Dendritic cell treated with granulocyte-macrophage colony-stimulating factor and Interleukin-4, amounts not matched to agents 40 ng/mL and 50 ng/mL, for 4 days (primary cell): Measurements from ENCODE around the gene SMARCA4.
"Not testable (repeated sequence)": the region's sequence is repeated elsewhere in the genome, so short reads cannot be mapped to it uniquely, and the experiment has no call there.

Experiments used
- H3K27ac Mint-ChIP-seq: one replicate; pipeline ENCODE4 v1.8.0; 2022; ENCODE audit warnings: mild to moderate bottlenecking, mixed read lengths
- H3K27me3 Mint-ChIP-seq: one replicate; pipeline ENCODE4 v1.8.0; 2022; ENCODE audit warnings: mild to moderate bottlenecking, mixed read lengths
- H3K36me3 Mint-ChIP-seq: one replicate; pipeline ENCODE4 v1.8.0; 2022; ENCODE audit warnings: low read depth, mixed read lengths
- H3K4me1 Mint-ChIP-seq: one replicate; pipeline ENCODE4 v1.8.0; 2022; ENCODE audit warnings: low read depth, mixed read lengths
- H3K4me3 Mint-ChIP-seq: one replicate; pipeline ENCODE4 v1.8.0; 2022; ENCODE audit warnings: mild to moderate bottlenecking, moderate library complexity, mixed read lengths
- H3K9me3 Mint-ChIP-seq: one replicate; pipeline ENCODE4 v1.8.0; 2022; ENCODE audit warnings: mixed read lengths
- intact Hi-C: fragments of 100-400 bp; cut with micrococcal nuclease; formaldehyde crosslinking; loops from one replicate; pipeline ENCODE4 v1.15.0; 2022

The SMARCA4 gene

DNA sequence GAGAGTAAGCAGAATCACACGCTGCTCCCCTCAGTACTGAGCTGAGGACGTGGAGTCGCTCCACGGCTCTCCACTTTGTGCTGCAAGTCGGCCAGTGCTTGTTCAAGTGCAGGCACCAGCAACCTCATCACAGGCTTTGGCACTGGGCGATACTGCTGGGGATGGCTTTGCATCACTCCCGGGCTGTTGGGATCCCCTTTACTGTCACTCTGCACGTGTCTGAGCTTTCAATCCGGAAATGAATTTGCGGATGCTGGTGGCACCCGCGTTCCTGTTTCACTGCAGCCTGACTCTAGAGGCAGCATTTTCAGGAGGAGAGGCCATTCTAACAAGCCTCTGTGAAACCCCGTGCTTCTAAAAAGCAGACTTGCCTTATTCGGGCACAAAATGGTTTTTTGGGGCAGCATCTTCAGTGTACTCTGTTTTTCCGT is 19.1 kb downstream of the SMARCA4 start:
- Mint-ChIP-seq H3K4me3 (no peak overlapping the region), H3K27ac (no peak overlapping the region), H3K9me3 (no peaks in the 10 kb centered on the region), H3K27me3 (no peaks in the 10 kb centered on the region), H3K36me3 (peaks cover 35% of the 10 kb centered on the region), H3K4me1 (peaks cover 33% of the 10 kb centered on the region)
- intact Hi-C loops = no loop called here

DNA sequence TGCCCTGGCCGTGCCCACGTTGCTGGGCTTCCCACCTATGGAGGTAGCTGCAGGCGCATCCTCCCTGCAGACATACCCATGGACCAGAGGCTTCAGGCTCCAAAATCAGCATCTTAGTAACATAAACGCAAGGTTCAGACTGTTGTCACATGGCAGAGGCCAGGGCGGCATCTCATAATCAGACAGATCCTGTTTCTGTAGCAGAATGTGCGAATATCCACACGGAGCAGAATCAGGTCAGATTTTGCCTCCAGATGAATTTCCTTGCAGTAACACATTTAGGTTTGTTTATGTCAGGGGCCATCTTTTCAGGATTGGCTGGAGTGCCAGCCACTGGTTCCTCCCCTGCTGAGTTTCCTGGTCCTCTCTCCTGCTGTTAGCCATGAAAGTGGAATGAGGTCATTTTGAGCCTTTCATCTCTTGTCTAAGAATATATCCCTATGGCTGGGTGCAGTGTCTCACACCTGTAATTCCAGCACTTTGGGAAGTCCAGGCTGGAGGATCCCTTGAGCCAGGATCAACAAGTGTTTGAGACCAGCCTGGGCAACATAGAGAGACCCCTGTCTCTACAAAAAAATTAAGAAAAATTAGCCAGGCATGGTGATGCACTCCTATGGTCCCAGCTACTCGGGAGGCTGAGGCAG is 20.5 kb downstream of the SMARCA4 start:
- no peaks in the 10 kb centered on the region for H3K27me3 Mint-ChIP-seq
- H3K4me3 Mint-ChIP-seq = no peak overlapping the region
- intact Hi-C loops = no loop called here
- no peaks in the 10 kb centered on the region for H3K9me3 Mint-ChIP-seq
- H3K27ac Mint-ChIP-seq = no peak overlapping the region
- H3K36me3 Mint-ChIP-seq = peaks cover 49% of the 10 kb centered on the region
- peaks cover 20% of the 10 kb centered on the region for H3K4me1 Mint-ChIP-seq

DNA sequence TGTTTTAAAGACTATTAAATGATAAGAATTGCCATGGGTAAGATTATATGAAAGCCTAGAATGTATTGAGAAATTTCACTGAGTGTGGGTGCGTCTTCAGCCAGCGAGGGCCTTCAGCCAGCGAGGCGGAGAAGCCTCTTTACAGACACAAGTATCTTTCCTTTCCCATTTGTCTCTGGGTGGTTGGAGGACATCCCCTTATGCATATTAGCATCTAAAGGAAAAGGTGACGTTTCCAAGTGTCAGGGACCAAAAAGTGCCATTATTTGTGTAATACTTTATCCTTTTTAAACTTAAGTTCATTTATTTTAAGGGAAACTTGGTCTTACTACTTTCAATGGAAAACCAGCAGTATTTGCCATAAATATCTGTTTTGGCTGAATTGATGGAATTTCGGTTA is 22.2 kb downstream of the SMARCA4 start:
- intact Hi-C loops = no loop called here
- no peak overlapping the region for H3K27ac Mint-ChIP-seq
- no peak overlapping the region for H3K4me3 Mint-ChIP-seq
- H3K9me3 Mint-ChIP-seq = no peaks in the 10 kb centered on the region
- H3K27me3 Mint-ChIP-seq = no peaks in the 10 kb centered on the region
- peaks cover 10% of the 10 kb centered on the region for H3K4me1 Mint-ChIP-seq
- peaks cover 66% of the 10 kb centered on the region for H3K36me3 Mint-ChIP-seq

DNA sequence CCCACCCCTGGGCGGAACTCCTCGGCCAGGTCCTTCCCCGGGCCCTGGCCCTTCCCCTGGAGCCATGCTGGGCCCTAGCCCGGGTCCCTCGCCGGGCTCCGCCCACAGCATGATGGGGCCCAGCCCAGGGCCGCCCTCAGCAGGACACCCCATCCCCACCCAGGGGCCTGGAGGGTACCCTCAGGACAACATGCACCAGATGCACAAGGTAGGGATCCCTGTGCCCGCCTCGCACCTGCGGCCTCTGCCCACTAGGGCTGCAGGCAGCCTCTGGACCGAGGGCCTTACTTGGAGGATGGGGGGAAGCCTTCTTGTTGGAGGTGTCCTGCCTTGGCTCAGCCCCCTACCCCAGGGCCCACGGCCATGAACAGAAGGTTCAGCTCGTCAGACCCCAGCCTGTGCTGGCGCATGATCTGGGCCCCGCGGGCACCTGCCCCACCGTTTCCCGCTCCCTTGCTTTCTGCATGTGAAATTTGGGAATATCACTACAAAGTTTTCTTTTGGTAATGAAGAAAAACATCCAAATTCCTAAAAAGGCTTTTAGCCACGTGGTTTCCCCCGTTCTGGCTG is 23.4 kb downstream of the SMARCA4 start:
- no peak overlapping the region for H3K27ac Mint-ChIP-seq
- peaks cover 78% of the 10 kb centered on the region for H3K36me3 Mint-ChIP-seq
- no peaks in the 10 kb centered on the region for H3K9me3 Mint-ChIP-seq

DNA sequence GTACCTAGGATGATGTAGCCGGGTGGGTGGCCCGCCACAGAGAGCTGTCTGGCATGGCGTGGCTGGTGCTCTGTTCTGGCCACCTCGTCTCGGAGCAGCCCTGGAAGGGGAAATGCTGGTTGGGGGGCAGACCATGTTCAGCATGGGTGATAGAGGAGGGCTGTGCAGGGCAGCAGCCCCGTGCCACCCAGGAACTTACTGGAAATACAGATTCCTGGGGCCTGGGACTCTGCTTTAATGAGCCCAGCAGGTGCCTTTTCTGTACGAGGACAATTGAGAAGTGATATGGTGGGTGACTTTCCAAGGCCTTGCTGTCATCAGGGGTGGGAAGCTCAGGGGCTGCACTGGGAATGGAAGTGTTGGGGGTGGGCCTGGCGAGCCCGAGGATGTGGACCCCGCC is 24.7 kb downstream of the SMARCA4 start:
- Mint-ChIP-seq H3K4me1 (no peaks in the 10 kb centered on the region), H3K27me3 (no peaks in the 10 kb centered on the region), H3K27ac (no peak overlapping the region), H3K9me3 (no peaks in the 10 kb centered on the region), H3K36me3 (peaks cover 90% of the 10 kb centered on the region), H3K4me3 (no peak overlapping the region)
- intact Hi-C loops = no loop called here

More for the DNA sequence above, 23.4 kb downstream of the SMARCA4 start:
- Mint-ChIP-seq H3K4me1 (peaks cover 9% of the 10 kb centered on the region), H3K27me3 (no peaks in the 10 kb centered on the region), H3K4me3 (no peak overlapping the region)
- intact Hi-C loops = no loop called here

DNA sequence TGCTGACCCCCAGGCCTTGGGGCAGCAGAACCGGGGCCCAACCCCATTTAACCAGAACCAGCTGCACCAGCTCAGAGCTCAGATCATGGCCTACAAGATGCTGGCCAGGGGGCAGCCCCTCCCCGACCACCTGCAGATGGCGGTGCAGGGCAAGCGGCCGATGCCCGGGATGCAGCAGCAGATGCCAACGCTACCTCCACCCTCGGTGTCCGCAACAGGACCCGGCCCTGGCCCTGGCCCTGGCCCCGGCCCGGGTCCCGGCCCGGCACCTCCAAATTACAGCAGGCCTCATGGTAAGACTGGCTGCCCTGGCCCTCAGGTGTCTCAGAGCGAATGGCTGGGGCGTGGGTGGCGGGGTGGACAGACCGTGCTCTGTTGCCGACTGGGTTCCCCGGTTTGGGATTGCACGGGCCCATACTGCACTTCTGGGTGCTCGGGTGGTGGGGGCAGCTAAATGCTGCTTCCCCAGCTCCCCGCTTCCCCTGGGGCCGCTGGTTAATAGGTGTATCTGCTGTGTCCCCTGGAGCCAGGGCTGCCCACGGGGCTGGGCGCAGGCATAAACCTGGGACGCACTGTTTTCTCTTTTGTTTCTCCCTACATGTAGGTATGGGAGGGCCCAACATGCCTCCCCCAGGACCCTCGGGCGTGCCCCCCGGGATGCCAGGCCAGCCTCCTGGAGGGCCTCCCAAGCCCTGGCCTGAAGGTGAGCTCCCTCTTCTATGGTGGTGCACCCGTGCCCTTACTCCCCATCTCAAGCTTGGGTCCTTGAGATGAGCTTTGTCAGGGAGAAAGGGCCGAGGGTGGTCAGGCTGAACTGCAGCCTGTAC is 25.7 kb downstream of the SMARCA4 start:
- Mint-ChIP-seq H3K36me3 (peaks cover 94% of the 10 kb centered on the region), H3K27ac (no peak overlapping the region), H3K4me1 (no peaks in the 10 kb centered on the region), H3K9me3 (no peaks in the 10 kb centered on the region), H3K4me3 (no peak overlapping the region), H3K27me3 (no peaks in the 10 kb centered on the region)
- intact Hi-C loops = no loop called here

DNA sequence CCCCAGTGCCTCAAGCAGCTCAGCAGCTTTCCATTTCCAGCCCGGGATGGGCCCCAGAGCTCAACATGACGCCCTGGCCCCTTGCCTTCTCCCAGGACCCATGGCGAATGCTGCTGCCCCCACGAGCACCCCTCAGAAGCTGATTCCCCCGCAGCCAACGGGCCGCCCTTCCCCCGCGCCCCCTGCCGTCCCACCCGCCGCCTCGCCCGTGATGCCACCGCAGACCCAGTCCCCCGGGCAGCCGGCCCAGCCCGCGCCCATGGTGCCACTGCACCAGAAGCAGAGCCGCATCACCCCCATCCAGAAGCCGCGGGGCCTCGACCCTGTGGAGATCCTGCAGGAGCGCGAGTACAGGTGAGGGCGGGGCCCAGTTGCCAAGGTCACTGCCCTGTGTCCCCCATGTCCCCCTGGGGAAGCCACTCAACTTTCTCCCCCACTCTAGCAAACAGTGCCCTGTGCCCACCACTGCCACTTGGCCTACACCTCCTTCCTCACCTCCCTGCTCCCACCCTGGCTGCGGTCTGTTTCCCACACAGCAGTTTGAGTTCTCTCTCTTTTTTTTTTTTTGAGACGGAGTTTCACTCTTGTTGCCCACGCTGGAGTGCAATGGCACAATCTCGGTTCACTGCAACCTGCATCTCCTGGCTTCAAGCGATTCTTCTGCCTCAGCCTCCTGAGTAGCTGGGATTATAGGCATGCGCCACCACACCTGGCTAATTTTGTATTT is 26.9 kb downstream of the SMARCA4 start:
- no peak overlapping the region for H3K27ac Mint-ChIP-seq
- no peaks in the 10 kb centered on the region for H3K9me3 Mint-ChIP-seq
- H3K36me3 Mint-ChIP-seq = peaks cover 98% of the 10 kb centered on the region
- no peak overlapping the region for H3K4me3 Mint-ChIP-seq
- H3K27me3 Mint-ChIP-seq = no peaks in the 10 kb centered on the region
- intact Hi-C loops = no loop called here
- H3K4me1 Mint-ChIP-seq = no peaks in the 10 kb centered on the region

DNA sequence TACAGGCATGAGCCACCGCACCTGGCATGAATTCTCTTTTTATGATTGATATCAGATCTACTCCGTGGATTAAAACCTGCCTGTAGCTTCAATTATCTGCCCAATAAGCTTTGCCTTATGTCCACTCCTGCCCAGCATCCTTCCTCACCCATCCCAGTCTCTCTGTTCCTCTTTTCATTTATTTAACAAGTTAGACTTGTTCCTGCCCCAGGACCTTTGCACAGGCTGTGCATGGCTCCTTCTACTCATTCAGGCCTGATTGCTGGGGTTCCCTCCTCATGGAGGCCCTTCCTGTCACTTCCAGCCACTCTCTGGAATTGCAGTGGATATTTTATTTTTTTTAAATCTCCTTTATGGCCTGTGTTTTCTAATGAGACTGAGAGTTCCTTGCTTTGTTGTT is 27.6 kb downstream of the SMARCA4 start:
- Mint-ChIP-seq H3K27ac (no peak overlapping the region), H3K4me1 (no peaks in the 10 kb centered on the region)

DNA sequence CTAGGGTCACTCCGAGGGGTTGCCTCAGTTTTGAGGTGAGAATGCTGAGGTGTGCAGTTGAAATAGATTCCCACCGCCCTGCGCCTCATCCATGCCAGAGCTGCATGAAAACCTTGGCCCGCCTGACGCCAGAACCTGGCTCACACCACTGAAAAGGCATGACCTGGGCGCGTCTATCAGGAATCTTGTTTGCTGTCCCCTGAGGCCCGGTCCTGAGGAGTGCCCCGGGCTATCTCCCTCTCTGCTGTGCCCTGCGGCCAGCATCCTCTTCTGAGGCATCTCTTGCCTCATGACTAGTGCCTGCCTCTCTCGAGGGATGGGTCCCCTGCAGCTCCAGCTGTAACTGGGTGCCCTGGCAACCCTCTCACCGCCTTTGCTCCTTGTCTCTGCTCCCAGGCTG is 28.1 kb downstream of the SMARCA4 start:
- Mint-ChIP-seq H3K27me3 (no peaks in the 10 kb centered on the region), H3K4me3 (no peak overlapping the region), H3K36me3 (peaks cover 98% of the 10 kb centered on the region), H3K27ac (no peak overlapping the region), H3K4me1 (no peaks in the 10 kb centered on the region), H3K9me3 (no peaks in the 10 kb centered on the region)
- intact Hi-C loops = no loop called here

More for the DNA sequence above, 27.6 kb downstream of the SMARCA4 start:
- H3K27me3 Mint-ChIP-seq = no peaks in the 10 kb centered on the region
- no peaks in the 10 kb centered on the region for H3K9me3 Mint-ChIP-seq
- H3K4me3 Mint-ChIP-seq = no peak overlapping the region
- intact Hi-C loops = no loop called here
- peaks cover 98% of the 10 kb centered on the region for H3K36me3 Mint-ChIP-seq

DNA sequence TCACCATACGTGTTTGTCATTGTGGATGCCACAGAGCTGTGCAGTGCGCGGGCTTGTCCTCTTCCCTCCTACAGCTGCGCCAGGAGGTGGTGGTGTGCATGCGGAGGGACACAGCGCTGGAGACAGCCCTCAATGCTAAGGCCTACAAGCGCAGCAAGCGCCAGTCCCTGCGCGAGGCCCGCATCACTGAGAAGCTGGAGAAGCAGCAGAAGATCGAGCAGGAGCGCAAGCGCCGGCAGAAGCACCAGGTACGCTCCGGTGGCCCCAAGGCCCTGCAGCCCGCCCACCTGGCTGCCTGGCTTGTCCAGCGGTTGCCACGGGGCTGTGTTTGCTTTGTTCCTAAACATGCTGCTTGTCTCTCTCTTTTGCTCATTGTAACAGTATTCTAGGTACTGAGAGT is 30.2 kb downstream of the SMARCA4 start:
- Mint-ChIP-seq H3K27me3 (no peaks in the 10 kb centered on the region), H3K4me3 (no peak overlapping the region), H3K36me3 (peaks cover 98% of the 10 kb centered on the region), H3K9me3 (no peaks in the 10 kb centered on the region), H3K4me1 (no peaks in the 10 kb centered on the region), H3K27ac (no peak overlapping the region)
- intact Hi-C loops = no loop called here

DNA sequence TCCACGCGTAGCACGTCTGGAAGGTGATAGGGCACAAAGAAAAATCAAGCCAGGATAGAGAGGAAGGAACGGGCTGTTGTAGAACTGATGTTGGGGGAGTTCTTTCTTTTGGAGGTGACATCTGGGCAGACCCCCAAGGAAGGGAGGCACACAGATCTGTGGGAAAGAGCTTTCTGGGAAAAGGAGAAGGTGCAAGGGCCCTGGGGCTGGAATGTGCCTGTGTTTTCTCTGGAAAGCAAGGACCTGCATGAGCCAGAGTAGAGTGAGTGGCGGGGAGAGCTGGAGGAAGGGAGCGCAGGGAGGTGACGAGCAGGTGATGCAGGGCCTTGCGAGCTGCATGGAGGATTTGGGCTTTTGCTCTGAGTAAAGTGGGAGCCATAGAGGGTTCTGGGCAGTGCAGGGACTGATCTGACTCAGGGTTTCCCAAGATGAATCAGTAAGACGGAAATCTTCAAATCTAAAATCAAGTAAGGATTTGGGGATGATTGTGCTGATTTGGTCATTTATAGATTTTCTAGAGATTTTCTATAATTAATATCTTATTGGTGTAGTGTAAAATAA is 30.8 kb downstream of the SMARCA4 start:
- Mint-ChIP-seq H3K9me3 (no peaks in the 10 kb centered on the region), H3K4me3 (no peak overlapping the region), H3K27ac (no peak overlapping the region), H3K27me3 (no peaks in the 10 kb centered on the region), H3K36me3 (peaks cover 98% of the 10 kb centered on the region), H3K4me1 (no peaks in the 10 kb centered on the region)
- intact Hi-C loops = no loop called here

DNA sequence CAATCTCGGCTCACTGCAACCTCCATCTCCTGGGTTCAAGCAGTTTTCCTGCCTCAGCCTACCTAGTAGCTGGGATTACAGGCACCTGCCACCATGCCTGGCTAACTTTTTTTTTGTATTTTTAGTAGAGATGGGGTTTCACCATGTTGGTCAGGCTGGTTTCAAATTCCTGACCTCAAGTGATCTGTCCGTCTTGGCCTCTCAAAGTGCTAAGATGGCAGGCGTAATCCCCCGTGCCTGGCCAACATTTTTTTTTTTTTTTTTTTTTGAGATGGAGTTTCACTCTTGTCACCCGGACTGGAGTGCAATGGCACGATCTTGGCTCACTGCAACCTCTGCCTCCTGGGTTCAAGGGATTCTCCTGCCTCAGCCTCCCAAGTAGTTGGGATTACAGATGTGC is 31.3 kb downstream of the SMARCA4 start:
- peaks cover 98% of the 10 kb centered on the region for H3K36me3 Mint-ChIP-seq
- H3K4me3 Mint-ChIP-seq, H3K4me1 Mint-ChIP-seq, H3K27ac Mint-ChIP-seq, intact Hi-C loops, H3K9me3 Mint-ChIP-seq, H3K27me3 Mint-ChIP-seq: not testable (repeated sequence)

DNA sequence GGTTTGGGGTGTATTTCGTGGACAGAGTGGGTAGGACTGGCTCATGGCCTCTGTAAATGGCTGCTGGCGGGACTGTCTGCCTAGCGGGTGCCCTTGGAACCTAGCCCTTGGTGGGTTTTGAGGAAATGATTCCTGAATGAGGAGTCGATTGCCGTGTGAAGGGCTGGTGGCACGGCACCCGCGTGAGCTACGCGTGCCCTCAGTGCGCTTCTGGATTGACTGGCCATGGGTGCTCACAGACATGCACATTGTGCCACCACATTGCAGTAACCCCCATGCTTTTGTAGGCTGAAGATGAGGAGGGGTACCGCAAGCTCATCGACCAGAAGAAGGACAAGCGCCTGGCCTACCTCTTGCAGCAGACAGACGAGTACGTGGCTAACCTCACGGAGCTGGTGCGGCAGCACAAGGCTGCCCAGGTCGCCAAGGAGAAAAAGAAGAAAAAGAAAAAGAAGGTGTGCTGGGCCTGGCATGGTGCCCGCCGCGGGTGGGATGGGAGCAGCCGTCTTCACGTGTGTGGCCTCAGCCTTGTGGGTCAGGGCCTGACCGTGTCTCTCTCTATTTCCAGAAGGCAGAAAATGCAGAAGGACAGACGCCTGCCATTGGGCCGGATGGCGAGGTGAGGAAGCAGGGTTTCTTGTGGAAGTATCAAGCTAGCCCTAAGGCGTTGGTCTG is 35.2 kb downstream of the SMARCA4 start:
- H3K4me1 Mint-ChIP-seq = peaks cover 12% of the 10 kb centered on the region
- H3K4me3 Mint-ChIP-seq = no peak overlapping the region
- H3K9me3 Mint-ChIP-seq = no peaks in the 10 kb centered on the region
- peaks cover 94% of the 10 kb centered on the region for H3K36me3 Mint-ChIP-seq
- no peaks in the 10 kb centered on the region for H3K27me3 Mint-ChIP-seq
- no peak overlapping the region for H3K27ac Mint-ChIP-seq
- intact Hi-C loops = no loop called here
